HepG2 (cell line): Measurements from ENCODE around the gene SCGB1C1. TPM values are rescaled to one million over a fixed set of nuclear protein-coding genes. Genes with fewer than 3 reads are reported as not detected.

Experiments
- ATAC-seq: fragments of 200-7000 bp; cut with Tn5 transposase; 3 replicates; pipeline ENCODE4 v1.9.1; 2020; ENCODE audit warnings: mild to moderate bottlenecking, moderate library complexity
- BruUV-seq: library from RNA; stranded (reverse); fragments of 400-500 nt; replicated peaks from 2 replicates; lab custom pipeline; 2021; lab: Mats Ljungman, UMichigan
- CTCF ChIA-PET: fragments of 300-600 bp; formaldehyde crosslinking; extraction: SDS; loops from one replicate; lab custom pipeline; 2021; ENCODE audit warnings: low total read pairs, inconsistent platforms, low intra/inter-chr PET ratio; lab: Yijun Ruan, JAX
- POLR2A ChIA-PET: fragments of 350-600 bp; sonication (Branson Sonifier 250); formaldehyde crosslinking; loops from one replicate; lab custom pipeline; 2020; ENCODE audit warnings: antibody characterized with exemption, inconsistent platforms; lab: Yijun Ruan, JAX
- DNase-seq: peaks from one replicate; pipeline ENCODE4 v3.0.0-alpha.2; 2015; ENCODE audit warnings: low spot score
- FAIRE-seq: peaks from 3 replicates; lab custom pipeline; 2011; peaks lifted over from hg19 to GRCh38; lab: Jason Lieb, UNC
- H2AFZ ChIP-seq: one replicate; pipeline ENCODE4 v1.6.1; 2011; ENCODE audit warnings: low read length, inconsistent platforms
- H3K27ac ChIP-seq: fragments of 300-600 bp; 3 replicates; pipeline ENCODE4 v1.8.0; 2011; ENCODE audit warnings: mixed run types, mild to moderate bottlenecking, mixed read lengths, low read length, inconsistent platforms; ENCODE audit not compliant: insufficient read depth; ENCODE audit errors: extremely low read length
- H3K27me3 ChIP-seq, 2 experiments: fragments of 200-600 bp in 1 of 2; 2 replicates in 1 of 2; 3 replicates in 1 of 2; pipeline versions ENCODE4 v1.6.0 to v1.8.0; 2011; ENCODE audit warnings: low read length in 2 of 2, mild to moderate bottlenecking in 2 of 2, moderate library complexity in 2 of 2, inconsistent platforms in 1 of 2; ENCODE audit not compliant: insufficient read depth in 2 of 2, control insufficient read depth in 1 of 2
- H3K36me3 ChIP-seq, 2 experiments: fragments of 200-600 bp in 1 of 2; replicated peaks in 1 of 2; 2 replicates in 1 of 2; 3 replicates in 1 of 2; pipeline versions ENCODE4 v1.5.1 to v1.8.0; 2011; ENCODE audit warnings: low read length in 2 of 2, inconsistent platforms in 1 of 2; ENCODE audit not compliant: insufficient read depth in 2 of 2, control insufficient read depth in 1 of 2
- H3K4me1 ChIP-seq: 2 replicates; pipeline ENCODE4 v1.5.1; 2012; ENCODE audit warnings: low read length, inconsistent platforms; ENCODE audit not compliant: insufficient read depth
- H3K4me2 ChIP-seq: 2 replicates; pipeline ENCODE4 v1.6.0; 2011; ENCODE audit warnings: low read depth, low read length, inconsistent platforms
- H3K4me3 ChIP-seq, 3 experiments: fragments of 200-600 bp in 1 of 3; sonication (generic), shearing (Covaris generic) in 1 of 3; replicated peaks in 1 of 3; 2 replicates each; pipeline ENCODE4 v1.5.1; 2011 to 2016; ENCODE audit warnings: low read length in 3 of 3, inconsistent platforms in 2 of 3, low read depth in 2 of 3, mild to moderate bottlenecking in 2 of 3, control low read depth in 1 of 3, mixed read lengths in 1 of 3; ENCODE audit not compliant: insufficient read depth in 1 of 3
- H3K79me2 ChIP-seq: one replicate; pipeline ENCODE4 v1.6.1; 2011; ENCODE audit warnings: low read length, inconsistent platforms; ENCODE audit not compliant: insufficient read depth
- H3K9ac ChIP-seq: 2 replicates; pipeline ENCODE4 v1.6.0; 2011; ENCODE audit warnings: mild to moderate bottlenecking, low read depth, low read length, inconsistent platforms; ENCODE audit not compliant: insufficient read depth
- H3K9me3 ChIP-seq: 2 replicates; pipeline ENCODE4 v1.5.1; 2012; ENCODE audit warnings: mild to moderate bottlenecking, low read length
- H4K20me1 ChIP-seq: 2 replicates; pipeline ENCODE4 v1.6.0; 2011; ENCODE audit warnings: inconsistent platforms, mild to moderate bottlenecking, low read length, moderate library complexity; ENCODE audit not compliant: insufficient read depth
- ATF4 ChIP-seq, 2 experiments: fragments of 450-650 bp in 1 of 2; sonication (generic) in 1 of 2; formaldehyde crosslinking; IDR thresholded peaks; 2 replicates each; pipeline versions ENCODE4 v1.5.0 to v1.8.0; 2020 to 2022; ENCODE audit warnings: mild to moderate bottlenecking in 1 of 2, missing genetic modification reagents in 1 of 2
- CSRNP2 ChIP-seq: sonication (generic); formaldehyde crosslinking; conservative IDR thresholded peaks from 2 replicates; pipeline ENCODE4 v1.8.0; 2022; ENCODE audit warnings: low read depth, missing genetic modification reagents
- EEA1 ChIP-seq: sonication (generic); formaldehyde crosslinking; IDR thresholded peaks from 2 replicates; pipeline ENCODE4 v1.5.1; 2020; ENCODE audit warnings: mild to moderate bottlenecking, missing genetic modification reagents, borderline replicate concordance
- MAFF ChIP-seq: IDR thresholded peaks from 2 replicates; pipeline ENCODE4 v1.6.1; 2011; ENCODE audit warnings: low read depth, low read length, improper control_type of control experiment
- MEIS1 ChIP-seq: sonication (generic); formaldehyde crosslinking; IDR thresholded peaks from 2 replicates; pipeline ENCODE4 v1.9.0; 2021; ENCODE audit warnings: mild to moderate bottlenecking, missing genetic modification reagents, moderate library complexity, borderline replicate concordance
- PAX8 ChIP-seq: sonication (generic); formaldehyde crosslinking; IDR thresholded peaks from 2 replicates; pipeline ENCODE4 v1.8.0; 2022; ENCODE audit warnings: mild to moderate bottlenecking, missing genetic modification reagents, borderline replicate concordance
- RXRB ChIP-seq: IDR thresholded peaks from 2 replicates; pipeline ENCODE4 v1.6.1; 2016; ENCODE audit warnings: borderline replicate concordance, missing genetic modification reagents, missing compliant biosample characterization
- YEATS2 ChIP-seq: sonication (generic); formaldehyde crosslinking; IDR thresholded peaks from 2 replicates; pipeline ENCODE4 v1.4.0; 2020; ENCODE audit warnings: missing genetic modification reagents, borderline replicate concordance
- ZNF256 ChIP-seq: sonication (generic); formaldehyde crosslinking; conservative IDR thresholded peaks from 2 replicates; pipeline ENCODE4 v1.4.0; 2020; ENCODE audit warnings: missing genetic modification reagents
- ZNF589 ChIP-seq: sonication (generic); formaldehyde crosslinking; conservative IDR thresholded peaks from 2 replicates; pipeline ENCODE4 v1.8.0; 2022; ENCODE audit warnings: mild to moderate bottlenecking, moderate library complexity, missing genetic modification reagents
- ZNF607 ChIP-seq: sonication (generic); formaldehyde crosslinking; IDR thresholded peaks from 2 replicates; pipeline ENCODE4 v1.5.1; 2020; ENCODE audit warnings: missing genetic modification reagents, mild to moderate bottlenecking, borderline replicate concordance
- ZNF713 ChIP-seq: sonication (generic); formaldehyde crosslinking; IDR thresholded peaks from 2 replicates; pipeline ENCODE4 v1.4.0; 2020; ENCODE audit warnings: mild to moderate bottlenecking, missing genetic modification reagents
- WGBS: methylation state at CpG from one replicate; pipeline ENCODE4 v1.1.6; 2017; ENCODE audit warnings: low lambda C conversion rate; 5-methylcytosine and 5-hydroxymethylcytosine counted together
- in situ Hi-C: cut with HindIII; loops from 2 replicates; pipeline ENCODE4 v1.10.0; 2017; ENCODE audit warnings: low pct_unique_long_range_greater_than_20kb; ENCODE audit not compliant: extremely low pct_ligation_motif_present
- intact Hi-C: fragments of 100-400 bp; cut with micrococcal nuclease; formaldehyde crosslinking; loops from one replicate; pipeline ENCODE4 v1.10.0; 2022; ENCODE audit not compliant: unreplicated experiment
- polyA plus RNA-seq, 8 experiments: library from polyadenylated mRNA; depleted of rRNA in 3 of 8; stranded (reverse) in 7 of 8; unstranded in 1 of 8; fragments of >200 nt; fragmentation: Illumina TruSeq in 4 of 8; extraction: Trizol in 4 of 8; gene quantifications; 2 replicates each; pipeline versions ENCODE4 v1.2.1 to v1.2.3, GENCODE V29; 2011 to 2016; ENCODE audit warnings: low read depth in 4 of 8, missing spikeins in 1 of 8, mixed read lengths in 1 of 8; ENCODE audit not compliant: insufficient read depth in 1 of 8
- total RNA-seq, 5 experiments: library from RNA; depleted of rRNA; stranded (reverse); fragments of >200 nt; fragmentation: Illumina TruSeq; extraction: Trizol; gene quantifications; 2 replicates each; pipeline ENCODE4 v1.2.3, GENCODE V29; 2016; ENCODE audit warnings: low read depth in 1 of 5
- TF ChIP-seq, protein P1 (sequence below), 2 experiments: fragments of 450-650 bp in 1 of 2; sonication (generic) in 1 of 2; formaldehyde crosslinking in 1 of 2; IDR thresholded peaks; 2 replicates each; pipeline versions ENCODE4 v1.6.1 to v1.8.0; 2016 to 2022; ENCODE audit warnings: antibody characterized with exemption in 1 of 2, mild to moderate bottlenecking in 1 of 2, missing genetic modification reagents in 1 of 2

The SCGB1C1 gene
- total and polyA plus RNA-seq, 2 of the 13 experiments (the other 11 are each of a cell fraction or from before 2014, with no cell fraction given), result not detected

DNA sequence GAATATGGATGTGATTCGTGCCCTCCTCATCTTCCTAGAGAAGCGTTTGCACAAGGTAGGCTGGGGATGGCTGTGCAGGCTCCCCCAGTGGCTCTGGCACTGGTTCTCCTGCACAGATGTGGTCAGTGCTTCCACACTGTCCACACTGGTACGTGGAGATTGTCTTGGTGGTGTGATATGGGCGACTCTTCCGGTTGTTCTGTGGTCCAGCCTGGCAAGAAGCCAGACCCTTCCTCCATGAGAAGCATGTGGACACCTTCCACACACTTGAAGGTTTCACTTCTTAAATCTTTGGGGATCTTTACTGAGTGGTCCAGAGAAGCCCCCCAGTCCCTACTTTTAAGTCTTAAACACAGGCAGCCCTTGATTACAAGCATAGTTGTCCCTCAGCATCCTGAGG lies 18.4 kb downstream of the SCGB1C1 start:
- CTCF ChIA-PET, result no interaction called here
- in situ Hi-C loops (no loop called here), intact Hi-C loops (no loop called here)
- POLR2A ChIA-PET, result no interaction called here
- peaks cover 34% of the 10 kb centered on the region for H3K79me2 ChIP-seq
- FAIRE-seq (no peak), DNase-seq (no peak), ATAC-seq (no peak)
- H3K4me1 ChIP-seq, result peaks cover 30% of the 10 kb centered on the region
- no peaks in the 10 kb centered on the region; the same call in 1 of the 2 replicates for H4K20me1 ChIP-seq
- no peak overlapping the region for H2AFZ ChIP-seq
- BruUV-seq, result no TSS peak
- H3K4me2 ChIP-seq, result no peak overlapping the region
- H3K36me3 ChIP-seq, result peaks cover 35 to 57% of the 10 kb centered on the region in 2 experiments
- no peak overlapping the region for H3K27ac ChIP-seq
- H3K9me3 ChIP-seq, result no peaks in the 10 kb centered on the region
- H3K27me3 ChIP-seq, result no peaks in the 10 kb centered on the region; a peak in 1 of 5 replicates
- no peak overlapping the region for H3K9ac ChIP-seq
- no CpG with 5 or more reads among the region's 5 CpGs for WGBS
- no peak overlapping the region for H3K4me3 ChIP-seq
- no peak for TF ChIP-seq ZNF256 (CRISPR knock-in tag)
- no peak for TF ChIP-seq RXRB (CRISPR knock-in tag)
- TF ChIP-seq ZNF607 (CRISPR knock-in tag), result no peak
- TF ChIP-seq ATF4 (CRISPR knock-in tag; IDR thresholded peaks at IDR 0.05), result no peak
- TF ChIP-seq EEA1 (CRISPR knock-in tag), result no peak
- no peak for TF ChIP-seq YEATS2 (CRISPR knock-in tag)
- no peak for TF ChIP-seq MEIS1 (CRISPR knock-in tag)
- no peak for TF ChIP-seq PAX8 (CRISPR knock-in tag)
- no peak for TF ChIP-seq CSRNP2 (CRISPR knock-in tag)
- no peak for TF ChIP-seq ZNF589 (CRISPR knock-in tag)
- TF ChIP-seq, protein P1, sequence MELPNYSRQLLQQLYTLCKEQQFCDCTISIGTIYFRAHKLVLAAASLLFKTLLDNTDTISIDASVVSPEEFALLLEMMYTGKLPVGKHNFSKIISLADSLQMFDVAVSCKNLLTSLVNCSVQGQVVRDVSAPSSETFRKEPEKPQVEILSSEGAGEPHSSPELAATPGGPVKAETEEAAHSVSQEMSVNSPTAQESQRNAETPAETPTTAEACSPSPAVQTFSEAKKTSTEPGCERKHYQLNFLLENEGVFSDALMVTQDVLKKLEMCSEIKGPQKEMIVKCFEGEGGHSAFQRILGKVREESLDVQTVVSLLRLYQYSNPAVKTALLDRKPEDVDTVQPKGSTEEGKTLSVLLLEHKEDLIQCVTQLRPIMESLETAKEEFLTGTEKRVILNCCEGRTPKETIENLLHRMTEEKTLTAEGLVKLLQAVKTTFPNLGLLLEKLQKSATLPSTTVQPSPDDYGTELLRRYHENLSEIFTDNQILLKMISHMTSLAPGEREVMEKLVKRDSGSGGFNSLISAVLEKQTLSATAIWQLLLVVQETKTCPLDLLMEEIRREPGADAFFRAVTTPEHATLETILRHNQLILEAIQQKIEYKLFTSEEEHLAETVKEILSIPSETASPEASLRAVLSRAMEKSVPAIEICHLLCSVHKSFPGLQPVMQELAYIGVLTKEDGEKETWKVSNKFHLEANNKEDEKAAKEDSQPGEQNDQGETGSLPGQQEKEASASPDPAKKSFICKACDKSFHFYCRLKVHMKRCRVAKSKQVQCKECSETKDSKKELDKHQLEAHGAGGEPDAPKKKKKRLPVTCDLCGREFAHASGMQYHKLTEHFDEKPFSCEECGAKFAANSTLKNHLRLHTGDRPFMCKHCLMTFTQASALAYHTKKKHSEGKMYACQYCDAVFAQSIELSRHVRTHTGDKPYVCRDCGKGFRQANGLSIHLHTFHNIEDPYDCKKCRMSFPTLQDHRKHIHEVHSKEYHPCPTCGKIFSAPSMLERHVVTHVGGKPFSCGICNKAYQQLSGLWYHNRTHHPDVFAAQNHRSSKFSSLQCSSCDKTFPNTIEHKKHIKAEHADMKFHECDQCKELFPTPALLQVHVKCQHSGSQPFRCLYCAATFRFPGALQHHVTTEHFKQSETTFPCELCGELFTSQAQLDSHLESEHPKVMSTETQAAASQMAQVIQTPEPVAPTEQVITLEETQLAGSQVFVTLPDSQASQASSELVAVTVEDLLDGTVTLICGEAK (IDR thresholded peaks at IDR 0.05), result no peak
- TF ChIP-seq, protein P1 (CRISPR knock-in tag; IDR thresholded peaks at IDR 0.05), result no peak
- TF ChIP-seq ZNF713 (CRISPR knock-in tag), result no peak
- TF ChIP-seq MAFF, result no peak
